ENCODE measurements around the gene ZNF19.

- TF ChIP-seq IRF9 (tag; IDR thresholded peaks at IDR 0.05) = no peak
- no peak for TF ChIP-seq SPI1 (IDR thresholded peaks at IDR 0.05; ENCODE audit: borderline replicate concordance, low read depth, low read length)
- no peak for TF ChIP-seq E2F6 (IDR thresholded peaks at IDR 0.05; ENCODE audit: borderline replicate concordance in 1 of 2, extremely low read depth in 1 of 2, insufficient read depth in 1 of 2, insufficient read length in 1 of 2, low read depth in 1 of 2, low read length in 1 of 2, poor library complexity in 1 of 2, severe bottlenecking in 1 of 2)
Measured at GRCh38 chr16:71439523-71439922, 49.6 kb downstream of the ZNF19 start.
